CD4-positive, alpha-beta T cell (primary cell): Measurements from ENCODE around the gene SUPT4H1. TPM values are rescaled to one million over a fixed set of nuclear protein-coding genes. Genes with fewer than 3 reads are reported as not detected.

Experiments used
- ATAC-seq: fragments of 200-7000 bp; cut with Tn5 transposase; one replicate; pipeline ENCODE4 v1.10.0; 2022; ENCODE audit warnings: mild to moderate bottlenecking; ENCODE audit not compliant: poor library complexity
- CTCF ChIA-PET: fragments of 350-600 bp; sonication (Branson Sonifier 250); formaldehyde crosslinking; loops from one replicate; lab custom pipeline; 2021; ENCODE audit warnings: antibody characterized with exemption, inconsistent platforms; lab: Charles Lee
- POLR2A ChIA-PET: fragments of 350-600 bp; sonication (Branson Sonifier 250); formaldehyde crosslinking; loops from one replicate; lab custom pipeline; 2021; ENCODE audit warnings: antibody characterized with exemption, inconsistent platforms; lab: Charles Lee
- DNase-seq, 14 experiments: peaks; one replicate each; pipeline ENCODE4 v3.0.0-alpha.2; 2013 to 2020; ENCODE audit warnings: mixed read lengths in 2 of 14
- H3K27ac ChIP-seq, 2 donors: one replicate each; pipeline versions ENCODE4 v1.5.1 to v1.7.0; 2013; ENCODE audit warnings: low read length in 2 of 2, low read depth in 1 of 2, mild to moderate bottlenecking in 1 of 2
- H3K27me3 ChIP-seq, 2 experiments: 1 replicate in 1 of 2; 2 replicates in 1 of 2; pipeline versions ENCODE4 v1.6.1 to v1.7.0; 2013; ENCODE audit warnings: low read length in 2 of 2, control low read depth in 1 of 2, mild to moderate bottlenecking in 1 of 2, moderate library complexity in 1 of 2; ENCODE audit not compliant: insufficient read depth in 2 of 2, control insufficient read depth in 1 of 2
- H3K36me3 ChIP-seq: one replicate; pipeline ENCODE4 v1.6.1; 2013; ENCODE audit warnings: low read length, control low read depth; ENCODE audit not compliant: insufficient read depth
- H3K4me1 ChIP-seq: one replicate; pipeline ENCODE4 v1.6.1; 2013; ENCODE audit warnings: low read length, control low read depth; ENCODE audit not compliant: insufficient read depth
- H3K4me3 ChIP-seq: one replicate; pipeline ENCODE4 v1.5.1; 2013; ENCODE audit warnings: mild to moderate bottlenecking, low read length, moderate library complexity
- H3K9me3 ChIP-seq, 2 experiments: 1 replicate in 1 of 2; 2 replicates in 1 of 2; pipeline versions ENCODE4 v1.6.1 to v1.7.0; 2013; ENCODE audit warnings: low read length in 2 of 2, mild to moderate bottlenecking in 2 of 2, control low read depth in 1 of 2, moderate library complexity in 1 of 2; ENCODE audit not compliant: control insufficient read depth in 1 of 2, insufficient read depth in 1 of 2
- H3K27ac Mint-ChIP-seq: one replicate; pipeline ENCODE4 v1.8.0; 2020; ENCODE audit warnings: mixed read lengths
- H3K27me3 Mint-ChIP-seq: one replicate; pipeline ENCODE4 v1.8.0; 2021; ENCODE audit warnings: mixed read lengths
- H3K36me3 Mint-ChIP-seq: one replicate; pipeline ENCODE4 v1.8.0; 2021; ENCODE audit warnings: low read depth, mixed read lengths
- H3K4me1 Mint-ChIP-seq: one replicate; pipeline ENCODE4 v1.8.0; 2021; ENCODE audit warnings: low read depth, mixed read lengths
- H3K4me3 Mint-ChIP-seq: one replicate; pipeline ENCODE4 v1.8.0; 2020; ENCODE audit warnings: mild to moderate bottlenecking, mixed read lengths
- H3K9me3 Mint-ChIP-seq: one replicate; pipeline ENCODE4 v1.8.0; 2020; ENCODE audit warnings: mixed read lengths
- CTCF ChIP-seq: fragments of 200-600 bp; IDR thresholded peaks from one replicate; pipeline ENCODE4 v1.8.0; 2022; ENCODE audit warnings: antibody characterized with exemption, mild to moderate bottlenecking
- intact Hi-C, 2 experiments: fragments of 100-400 bp; cut with DNase I in 1 of 2; cut with micrococcal nuclease in 1 of 2; formaldehyde crosslinking; loops; one replicate each; pipeline versions ENCODE4 v1.15.1 to v1.9.0; 2023 to 2025; cut with DNase I, micrococcal nuclease
- total RNA-seq, 174 experiments: library from RNA in 2 of 174; stranded (reverse) in 2 of 174; gene quantifications; one replicate each; pipeline ENCODE4 v1.2.3 and lab custom pipeline; 2021 to 2026

The SUPT4H1 gene
- total RNA-seq, 2 experiments from 2014 or later: 46.5 to 47.0 TPM

DNA sequence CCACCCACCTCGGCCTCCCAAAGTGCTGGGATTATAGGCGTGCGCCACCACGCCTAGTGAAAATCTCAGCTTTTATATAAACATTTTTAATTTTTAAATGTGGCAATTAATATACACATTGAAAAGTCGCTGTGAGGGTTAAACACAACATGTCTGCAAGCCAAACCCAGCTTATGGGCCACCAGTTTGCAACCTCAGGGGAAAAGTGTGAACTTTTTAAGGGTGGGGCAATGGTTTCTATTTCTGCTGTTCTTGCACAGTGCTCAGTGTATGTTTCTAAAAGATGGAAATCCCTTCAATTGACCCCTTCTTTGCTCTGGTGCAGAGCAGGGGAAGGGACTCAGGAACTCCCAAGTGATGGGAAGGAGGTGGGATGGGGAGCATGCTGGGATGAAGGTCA, 18.3 kb upstream of the SUPT4H1 start:
- no peaks in the 10 kb centered on the region for H3K9me3 Mint-ChIP-seq
- no peak overlapping the region for H3K4me3 ChIP-seq
- no peaks in the 10 kb centered on the region for H3K9me3 ChIP-seq
- POLR2A ChIA-PET: interaction anchor here (1.1 kb wide), 1 partner anchor 16 kb away, joined by 4 read pairs; no protein-coding TSS in a partner anchor
- DNase-seq (peak in 1 of 14 experiments; percentile 16), ATAC-seq (no peak)
- CTCF ChIA-PET: interaction anchor here (0.7 kb wide), 1 partner anchor 129 kb away, joined by 3 read pairs; no protein-coding TSS in a partner anchor
- H3K4me1 ChIP-seq: no peaks in the 10 kb centered on the region
- H3K36me3 ChIP-seq: no peaks in the 10 kb centered on the region
- no peaks in the 10 kb centered on the region for H3K4me1 Mint-ChIP-seq
- no peaks in the 10 kb centered on the region for H3K36me3 Mint-ChIP-seq
- intact Hi-C loops: no loop called here
- no peak overlapping the region for H3K4me3 Mint-ChIP-seq
- H3K27me3 Mint-ChIP-seq: no peaks in the 10 kb centered on the region
- TF ChIP-seq CTCF: no peak
- no peak overlapping the region for H3K27ac ChIP-seq
- H3K27ac Mint-ChIP-seq: no peak overlapping the region
- H3K27me3 ChIP-seq: no peaks in the 10 kb centered on the region

DNA sequence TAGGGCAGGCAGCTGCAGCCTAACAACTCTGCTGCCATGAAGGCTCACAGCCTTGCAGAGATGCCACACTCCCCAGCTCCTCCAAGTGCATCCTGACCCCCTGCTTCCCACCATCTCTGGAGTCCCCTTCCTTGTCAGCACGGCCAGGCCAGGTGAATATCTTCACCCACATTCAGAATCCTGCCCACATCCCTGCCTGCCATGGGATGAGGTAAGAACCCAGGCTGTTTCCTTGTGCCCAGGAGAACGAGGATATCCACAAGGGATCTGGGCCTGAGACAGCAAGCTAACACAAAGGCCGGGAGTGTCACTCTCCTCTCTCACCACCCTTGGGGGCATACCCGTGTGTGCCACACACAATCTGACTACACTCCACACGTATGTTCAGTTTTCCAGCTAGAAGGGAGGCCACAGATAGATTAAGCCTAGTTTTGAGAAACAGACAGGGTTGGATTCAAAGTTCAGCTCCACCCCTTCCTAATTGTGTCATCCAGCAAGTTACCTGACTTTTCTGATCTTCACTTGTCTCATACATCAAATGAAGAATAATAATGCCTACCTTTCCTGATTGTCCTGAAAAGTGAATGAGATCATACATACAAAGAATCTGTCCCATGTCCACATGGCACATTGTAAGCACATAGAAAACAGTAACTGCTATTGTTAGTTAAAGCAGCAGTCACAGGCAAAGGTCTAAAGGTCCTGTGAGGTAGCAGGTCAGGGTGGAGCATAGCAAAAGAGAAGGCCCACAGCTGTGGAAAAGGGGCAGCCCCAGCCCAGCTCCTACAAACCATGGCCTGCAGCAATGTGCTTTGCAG, 17.4 kb upstream of the SUPT4H1 start:
- H3K27ac ChIP-seq: no peak overlapping the region
- H3K27ac Mint-ChIP-seq: no peak overlapping the region
- no peak overlapping the region for H3K4me3 Mint-ChIP-seq
- TF ChIP-seq CTCF: no peak
- H3K4me3 ChIP-seq: no peak overlapping the region
- no peaks in the 10 kb centered on the region for H3K4me1 ChIP-seq
- H3K36me3 ChIP-seq: no peaks in the 10 kb centered on the region
- no peak for DNase-seq
- H3K9me3 Mint-ChIP-seq: no peaks in the 10 kb centered on the region
- H3K27me3 Mint-ChIP-seq: no peaks in the 10 kb centered on the region
- no peaks in the 10 kb centered on the region for H3K36me3 Mint-ChIP-seq
- CTCF ChIA-PET: no interaction called here
- intact Hi-C loops: no loop called here
- H3K9me3 ChIP-seq: no peaks in the 10 kb centered on the region
- H3K4me1 Mint-ChIP-seq: no peaks in the 10 kb centered on the region
- POLR2A ChIA-PET: no interaction called here
- no peaks in the 10 kb centered on the region for H3K27me3 ChIP-seq
- no peak for ATAC-seq

DNA sequence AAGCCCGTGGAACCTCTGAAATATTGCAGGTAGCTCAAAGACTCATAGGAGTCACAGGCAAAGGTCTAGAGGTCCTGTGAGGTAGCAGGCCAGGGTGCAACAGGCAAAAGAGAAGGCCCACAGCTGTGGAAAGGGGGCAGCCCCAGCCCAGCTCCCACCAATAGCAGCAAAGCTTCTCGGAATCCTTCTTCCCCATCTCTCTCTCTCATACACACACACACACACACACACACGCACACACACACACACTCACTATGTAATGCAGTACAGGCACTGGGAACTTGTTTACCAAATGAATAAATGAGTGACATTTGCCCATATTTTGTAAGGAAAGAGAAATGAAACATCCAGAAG, 16.8 kb upstream of the SUPT4H1 start:
- no peaks in the 10 kb centered on the region for H3K36me3 Mint-ChIP-seq
- DNase-seq (no peak), ATAC-seq (no peak)
- no peaks in the 10 kb centered on the region for H3K27me3 Mint-ChIP-seq
- no peaks in the 10 kb centered on the region for H3K9me3 Mint-ChIP-seq
- no peak overlapping the region for H3K4me3 ChIP-seq
- no peak overlapping the region for H3K27ac ChIP-seq
- TF ChIP-seq CTCF: no peak
- no peaks in the 10 kb centered on the region for H3K4me1 ChIP-seq
- H3K4me3 Mint-ChIP-seq: no peak overlapping the region
- CTCF ChIA-PET: no interaction called here
- no peaks in the 10 kb centered on the region for H3K27me3 ChIP-seq
- no peaks in the 10 kb centered on the region for H3K4me1 Mint-ChIP-seq
- H3K36me3 ChIP-seq: no peaks in the 10 kb centered on the region
- POLR2A ChIA-PET: no interaction called here
- no peak overlapping the region for H3K27ac Mint-ChIP-seq
- no peaks in the 10 kb centered on the region for H3K9me3 ChIP-seq
- intact Hi-C loops: no loop called here
